NCI-H1694 (cell line): ENCODE results near the gene TSPAN14.
"Not testable (repeated sequence)": the region's sequence is repeated elsewhere in the genome, so short reads cannot be mapped to it uniquely, and the experiment has no call there.

Source experiments
- DNase-seq: peaks from one replicate; lab custom pipeline; 2025; lab: John Stamatoyannopoulos, UW

TSPAN14 gene

DNA sequence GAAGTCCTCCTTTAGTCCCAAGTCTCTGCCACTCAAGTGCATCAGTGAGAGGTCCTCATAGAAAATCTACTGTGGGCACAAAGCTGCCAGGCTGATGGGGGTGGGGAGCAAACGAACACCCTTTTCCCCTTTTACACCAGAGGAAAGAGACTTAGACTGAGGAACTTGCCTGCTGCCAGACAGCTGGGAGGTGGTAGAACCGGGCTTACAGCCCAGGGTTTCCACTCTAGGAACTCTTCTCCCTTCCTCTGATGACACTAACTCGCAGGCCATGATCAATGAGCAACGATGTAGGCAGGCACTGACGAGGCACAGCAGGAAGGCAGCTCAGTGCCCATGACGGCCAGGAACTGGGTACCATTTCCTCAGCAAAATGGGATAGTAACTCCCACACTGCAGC, 72.6 kb downstream of the TSPAN14 start:
- DNase-seq = no peak

DNA sequence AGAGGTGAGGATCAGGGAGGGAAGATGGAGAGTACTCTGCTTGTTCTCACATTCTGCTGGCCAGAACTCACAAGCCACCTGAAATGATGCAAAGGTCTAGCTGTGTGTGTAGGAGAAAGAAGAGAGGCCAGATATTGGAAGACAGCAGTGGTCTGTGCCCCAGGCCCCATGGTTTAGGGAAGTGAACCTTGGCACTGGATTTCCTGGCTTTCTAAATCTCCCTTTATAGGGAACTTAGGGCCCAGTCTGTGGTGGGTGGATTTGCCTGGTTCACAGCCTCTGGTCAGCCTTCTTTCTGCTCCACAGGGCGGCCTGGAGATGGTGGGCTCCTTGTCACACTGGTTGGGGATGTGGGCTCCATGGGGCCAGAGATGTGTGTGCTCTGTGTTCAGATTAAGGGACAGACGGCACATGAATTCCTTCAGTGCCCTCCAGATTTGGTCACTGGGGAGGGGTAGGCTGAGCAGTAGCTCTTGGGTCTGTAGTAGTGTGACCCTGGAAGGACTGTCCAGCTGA, 74.1 kb downstream of the TSPAN14 start:
- DNase-seq = no peak

DNA sequence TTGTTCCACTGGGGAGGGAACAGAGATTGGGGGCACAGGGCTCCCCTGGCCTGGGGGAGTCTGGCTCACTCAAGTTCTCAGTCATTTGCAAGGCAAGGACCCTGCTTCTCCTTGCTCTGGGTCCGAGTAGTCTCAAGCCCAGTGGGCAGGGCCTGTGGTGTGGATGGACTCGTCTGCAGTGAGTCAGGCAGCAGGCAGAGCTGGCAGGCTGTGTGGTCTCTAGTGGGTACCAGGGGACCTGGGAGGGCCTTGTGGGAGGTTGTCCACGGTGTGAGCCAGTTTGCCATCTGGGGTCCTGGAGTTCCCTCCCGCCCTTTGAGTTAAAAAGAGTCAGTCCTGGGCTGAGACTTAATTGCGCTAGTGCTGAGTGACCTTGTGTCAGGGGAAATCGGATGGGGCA, 74.8 kb downstream of the TSPAN14 start:
- no peak for DNase-seq

DNA sequence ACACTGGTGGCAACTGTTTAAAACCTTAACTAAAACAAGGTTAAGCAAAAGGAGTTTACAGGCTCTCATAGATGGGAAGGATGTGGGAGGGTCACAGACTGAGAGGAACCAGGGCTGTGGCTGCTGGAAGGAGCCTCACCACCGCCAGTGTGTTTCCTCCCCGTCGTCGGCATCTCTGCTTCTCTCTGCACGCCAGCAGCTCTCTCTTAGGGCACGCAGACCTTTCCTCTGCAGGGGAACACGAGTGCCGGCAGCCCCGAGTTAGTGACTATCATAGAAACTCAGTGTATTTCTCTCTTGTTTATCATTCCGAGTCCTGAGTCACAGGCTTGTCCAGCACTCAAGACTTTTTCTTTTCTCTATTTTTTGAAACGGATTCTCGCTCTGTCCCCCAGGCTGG, 75.5 kb downstream of the TSPAN14 start:
- no peak for DNase-seq

DNA sequence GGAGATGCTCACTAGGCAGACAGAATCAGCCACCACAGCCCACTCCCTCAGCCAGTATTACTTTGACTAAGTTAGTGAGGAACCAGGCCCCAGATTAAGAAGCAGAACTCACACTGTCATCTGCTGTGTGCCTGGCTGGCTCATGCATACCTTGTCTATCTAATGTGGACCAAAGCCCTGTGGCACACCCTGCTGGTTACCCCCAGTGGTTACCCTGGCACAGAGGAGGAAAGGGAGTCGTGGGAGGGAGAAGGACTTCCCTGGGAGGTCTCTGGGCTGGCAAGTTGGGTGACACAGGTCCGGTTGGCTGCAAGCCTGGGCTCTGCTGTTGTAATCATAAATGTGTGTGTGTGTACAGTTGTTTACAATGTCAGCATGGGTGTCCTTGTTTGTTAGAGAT, 76.1 kb downstream of the TSPAN14 start:
- no peak for DNase-seq

DNA sequence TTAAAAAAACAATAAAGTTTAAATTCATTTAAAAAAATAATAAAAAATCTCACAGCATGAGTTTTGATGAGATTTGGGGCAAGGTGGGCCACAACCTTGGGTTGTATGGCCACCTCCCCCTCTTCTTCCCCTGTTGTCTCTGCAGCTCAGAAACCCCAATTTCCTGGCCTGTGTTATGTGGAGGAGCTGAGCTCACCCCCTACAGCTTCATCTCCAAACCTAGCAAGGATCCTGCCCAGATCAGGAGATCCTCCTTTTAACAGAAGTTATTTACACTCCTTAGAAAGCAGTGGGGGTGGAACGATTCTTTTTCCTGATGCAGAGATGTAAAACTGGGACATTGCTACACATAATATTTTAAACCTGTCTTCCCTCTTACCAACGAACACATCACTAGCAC, 76.7 kb downstream of the TSPAN14 start:
- DNase-seq = no peak

DNA sequence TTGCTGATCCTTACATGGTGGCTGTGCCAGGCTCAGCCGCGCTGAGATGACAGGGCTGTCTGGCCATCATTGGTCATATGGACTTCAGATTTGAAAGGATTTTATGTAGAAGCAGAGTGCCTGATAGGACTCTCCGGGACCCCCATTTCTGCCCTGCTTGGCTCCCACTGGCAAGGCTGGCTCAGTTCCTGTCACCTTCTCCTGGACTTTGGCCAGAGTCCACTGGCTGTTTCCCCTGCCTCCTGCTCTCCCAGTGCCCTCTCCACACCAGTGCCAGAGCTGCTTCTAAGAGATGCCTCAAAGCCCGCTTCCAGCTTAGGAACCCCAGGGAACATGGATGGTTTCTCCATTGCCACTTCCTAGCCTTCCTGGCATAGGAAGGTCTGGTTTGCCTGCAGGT, 78.5 kb downstream of the TSPAN14 start:
- no peak for DNase-seq

DNA sequence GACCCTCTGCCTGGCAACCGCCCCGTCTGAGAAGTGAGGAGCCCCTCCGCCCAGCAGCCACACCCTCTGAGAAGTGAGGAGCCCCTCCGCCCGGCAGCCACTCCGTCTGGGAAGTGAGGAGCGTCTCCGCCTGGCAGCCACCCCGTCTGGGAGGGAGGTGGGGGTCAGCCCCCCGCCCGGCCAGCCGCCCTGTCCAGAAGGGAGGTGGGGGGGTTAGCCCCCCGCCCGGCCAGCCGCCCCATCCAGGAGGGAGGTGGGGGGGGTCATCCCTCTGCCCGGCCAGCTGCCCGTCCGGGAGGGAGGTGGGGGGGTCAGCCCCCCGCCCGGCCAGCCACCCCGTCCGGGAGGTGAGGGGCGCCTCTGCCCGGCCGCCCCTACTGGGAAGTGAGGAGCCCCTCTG, 79.9 kb downstream of the TSPAN14 start:
- not testable (repeated sequence) for DNase-seq

DNA sequence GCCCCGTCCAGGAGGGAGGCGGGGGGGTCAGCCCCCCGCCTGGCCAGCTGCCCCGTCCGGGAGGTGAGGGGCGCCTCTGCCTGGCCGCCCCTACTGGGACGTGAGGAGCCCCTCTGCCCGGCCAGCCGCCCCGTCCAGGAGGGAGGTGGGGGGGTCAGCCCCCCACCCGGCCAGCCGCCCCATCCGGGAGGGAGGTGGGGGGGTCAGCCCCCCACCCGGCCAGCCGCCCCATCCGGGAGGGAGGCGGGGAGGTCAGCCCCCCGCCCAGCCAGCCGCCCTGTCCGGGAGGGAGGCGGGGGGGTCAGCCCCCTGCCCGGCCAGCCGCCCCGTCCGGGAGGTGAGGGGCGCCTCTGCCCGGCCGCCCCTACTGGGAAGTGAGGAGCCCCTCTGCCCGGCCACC, 80.5 kb downstream of the TSPAN14 start:
- DNase-seq = not testable (repeated sequence)

DNA sequence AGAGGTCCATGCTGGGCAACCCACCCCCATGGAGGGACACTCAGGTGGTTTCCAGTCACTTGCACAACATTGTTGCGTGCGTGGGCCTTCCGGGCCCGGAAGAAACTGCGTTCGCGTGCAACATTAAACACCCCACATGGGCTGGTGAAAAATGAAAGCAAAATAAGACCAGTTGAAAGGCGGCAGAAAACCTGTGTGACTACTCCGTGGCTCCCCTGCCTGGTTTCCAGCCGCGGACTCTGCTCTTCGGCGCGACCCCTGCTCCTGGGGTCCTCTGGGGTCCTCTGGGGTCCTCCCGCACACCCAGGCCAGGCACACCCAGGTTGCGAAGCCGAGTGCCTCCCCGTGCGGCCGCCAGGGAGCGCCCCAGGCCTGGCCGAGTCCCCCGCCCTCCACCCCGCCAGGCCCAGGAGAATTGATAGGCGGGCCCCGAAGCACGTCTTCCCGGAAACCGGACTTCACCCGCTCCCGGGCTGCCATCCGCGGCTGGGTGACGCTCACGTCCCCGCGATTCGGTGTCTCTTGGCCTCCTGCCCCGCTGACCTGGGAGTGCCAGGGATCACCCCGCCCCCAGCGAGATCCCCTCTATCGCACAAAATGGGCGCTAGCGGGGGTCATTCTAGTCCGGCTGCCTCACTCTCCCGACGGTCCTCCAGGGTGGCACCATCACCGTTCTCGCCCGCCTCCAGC, 81.7 kb downstream of the TSPAN14 start:
- DNase-seq = no peak

DNA sequence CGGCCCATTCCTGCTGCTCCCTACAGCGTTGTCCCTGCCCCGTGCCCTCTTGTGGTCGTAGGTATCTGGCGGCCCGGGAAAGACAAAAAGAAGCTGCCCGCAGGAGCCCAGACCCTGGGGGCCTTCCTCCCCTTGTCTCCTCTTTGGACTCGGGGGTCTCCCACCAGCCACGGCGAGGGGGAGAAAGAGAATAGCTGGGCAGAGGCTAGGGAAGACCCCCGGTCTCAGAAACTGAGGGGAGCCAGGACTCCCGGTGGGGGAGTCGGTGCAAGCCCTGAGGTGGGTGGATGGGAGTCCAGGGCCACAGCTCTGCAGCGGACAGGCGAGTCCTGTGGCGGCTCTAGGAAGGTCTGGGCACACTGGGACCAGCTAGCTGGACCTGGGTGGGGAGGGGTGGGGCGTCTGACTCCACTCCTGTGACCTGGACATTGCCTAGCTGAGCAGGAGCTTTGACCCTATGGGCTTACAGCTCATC, 82.3 kb downstream of the TSPAN14 start:
- DNase-seq = no peak

DNA sequence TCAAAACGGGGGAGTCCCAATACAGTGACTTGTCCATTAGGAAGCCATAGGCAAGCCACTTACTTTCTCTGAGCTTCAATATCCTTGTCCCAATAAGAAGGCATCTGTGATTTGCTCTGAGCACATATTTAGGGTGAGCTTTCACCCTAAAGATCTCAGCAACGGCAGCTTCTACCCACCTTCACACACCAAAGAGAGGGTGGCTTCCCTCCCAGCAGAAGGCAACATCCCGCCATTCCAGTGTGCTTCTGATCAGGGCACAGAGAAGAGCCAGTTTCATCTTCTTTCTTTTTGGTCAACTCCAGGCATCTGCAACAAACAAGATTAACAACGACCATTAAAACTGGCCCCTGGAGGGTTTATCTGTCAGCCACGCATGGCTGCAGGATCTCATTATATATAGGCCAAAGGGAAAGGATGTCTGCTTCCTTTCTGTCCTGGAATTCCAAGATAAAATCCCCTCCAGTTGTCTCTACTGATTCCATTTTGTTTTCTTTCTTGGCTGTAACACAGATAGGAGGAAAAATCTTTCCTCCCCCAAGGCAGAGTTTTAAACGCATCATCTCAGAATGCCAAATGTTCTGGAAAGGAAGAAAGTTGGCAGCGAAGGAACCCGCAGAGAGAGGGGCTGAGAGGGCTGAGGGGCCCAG, 83.1 kb downstream of the TSPAN14 start:
- DNase-seq = no peak

DNA sequence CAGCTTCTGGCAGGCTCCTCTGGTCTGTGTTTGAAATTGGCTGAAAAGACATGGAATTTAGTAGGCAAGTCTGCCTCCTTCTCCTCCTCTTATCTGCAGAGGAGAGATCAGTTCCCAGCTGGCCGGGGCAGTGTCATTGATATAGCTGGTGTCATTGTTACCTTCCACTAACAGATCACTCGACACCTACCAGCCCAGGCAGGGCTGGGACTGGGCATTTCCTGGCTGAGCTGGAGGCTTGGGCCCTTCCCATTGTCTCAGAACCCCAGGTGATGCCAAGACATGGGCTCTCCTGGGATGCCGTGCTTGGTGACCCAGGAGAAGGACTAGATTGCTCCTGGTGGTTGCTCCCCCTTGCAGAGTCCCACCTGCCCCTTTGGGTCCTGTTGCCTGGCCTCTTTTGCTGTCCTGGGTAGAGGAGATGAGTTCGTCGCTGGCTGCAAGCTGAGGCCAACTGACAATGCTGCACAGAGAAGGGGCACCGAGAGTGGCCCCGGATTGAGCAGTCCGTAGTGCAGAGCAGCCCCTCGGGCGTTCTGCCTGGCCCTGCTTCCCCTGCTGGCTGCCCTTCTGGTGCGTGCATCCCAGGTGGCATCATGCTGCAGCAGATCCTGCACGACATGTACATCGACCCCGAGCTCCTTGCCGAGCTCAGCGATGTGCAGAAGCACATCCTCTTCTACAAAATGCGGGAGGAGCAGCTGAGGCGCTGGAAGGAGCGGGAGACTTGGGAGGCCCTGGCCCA, 83.8 kb downstream of the TSPAN14 start, which contains the start of gene SH2D4B:
Gene SH2D4B, plus strand, starts transcription at position 167 of the 745 bp plus-strand sequence. Its CDS starts 430 bp downstream, at position 597.
- DNase-seq = no peak

DNA sequence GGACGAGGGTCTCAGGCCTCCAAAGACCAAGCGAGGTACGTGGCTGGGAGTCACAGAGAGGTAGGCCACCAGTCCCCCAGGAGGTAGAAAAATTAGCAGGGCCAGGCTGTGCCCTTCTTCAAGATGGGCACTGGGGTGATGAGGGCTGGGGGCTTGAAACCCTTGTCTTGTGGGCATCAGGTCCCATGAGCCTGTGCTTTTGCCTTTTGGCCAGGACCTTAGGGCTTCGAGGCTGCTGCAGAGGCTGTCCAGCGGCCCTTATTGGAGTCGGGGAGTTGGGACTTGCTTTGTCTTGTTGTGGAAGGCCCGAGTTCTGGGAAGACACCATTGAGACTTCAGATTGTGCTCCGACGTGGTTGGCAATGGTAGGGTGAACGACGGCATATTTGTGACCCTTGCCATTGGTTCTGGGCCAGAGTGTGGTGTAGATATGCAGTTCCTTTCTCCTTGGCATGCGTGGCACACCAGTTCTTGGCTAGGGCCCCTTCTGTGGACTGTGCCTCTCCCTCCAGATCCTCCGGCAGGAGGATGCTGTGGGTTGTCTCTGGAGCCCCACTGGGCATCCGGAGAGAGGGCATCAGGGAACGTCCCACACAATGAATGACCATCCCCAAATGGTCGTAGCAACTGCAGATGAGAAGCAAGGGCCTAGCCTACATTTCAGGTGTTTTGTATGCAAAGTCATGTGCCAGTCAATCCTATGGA, 84.5 kb downstream of the TSPAN14 start:
- no peak for DNase-seq

DNA sequence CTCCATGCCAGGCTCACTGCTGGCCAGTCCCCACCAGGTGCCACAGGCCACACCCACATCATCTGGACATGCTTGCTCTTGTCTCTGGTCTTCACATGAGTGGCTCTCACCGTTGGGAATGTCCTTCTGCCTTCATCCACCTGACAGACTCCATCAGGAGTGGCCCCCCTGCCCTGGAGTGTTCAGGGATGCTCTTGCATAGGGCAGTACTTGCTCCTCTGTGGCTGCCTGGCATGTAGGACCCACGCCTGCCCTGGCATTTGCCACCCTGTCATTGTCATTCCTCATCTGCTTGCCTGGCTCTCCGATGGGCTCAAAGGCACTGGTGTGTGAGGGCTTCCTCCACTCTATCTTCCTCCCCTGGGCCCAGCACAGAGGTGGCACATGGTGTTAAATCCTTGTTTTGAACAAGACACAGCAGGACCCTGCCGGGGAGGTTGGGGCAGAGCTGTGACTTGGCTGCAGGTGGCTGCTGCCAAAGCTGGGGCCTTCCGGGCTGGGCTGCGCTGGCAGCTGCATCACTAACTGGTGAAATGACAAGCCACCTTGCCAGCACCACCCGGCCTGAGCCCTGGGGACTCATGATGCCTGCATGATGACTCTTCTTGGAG, 85.4 kb downstream of the TSPAN14 start:
- DNase-seq = peak; percentile 27

DNA sequence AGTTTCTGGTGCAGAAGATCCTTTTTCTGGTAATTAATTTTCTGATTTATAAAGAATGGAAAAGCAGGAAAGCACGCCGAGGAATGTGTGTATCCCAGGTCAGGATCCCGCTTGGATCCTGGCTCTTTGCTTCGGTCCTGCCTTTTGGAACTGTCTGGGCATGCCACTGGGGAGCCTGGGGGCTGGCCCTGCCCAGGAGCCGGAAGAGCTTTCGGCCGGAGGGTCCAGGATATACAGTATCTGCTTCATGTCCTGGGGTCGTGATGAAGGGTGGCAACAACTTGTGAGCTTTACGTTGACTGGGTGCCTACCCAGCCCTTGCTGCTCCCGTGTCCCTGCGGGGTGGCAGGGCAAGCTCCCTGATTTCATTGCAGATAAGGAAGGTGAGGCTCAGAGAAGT, 86.0 kb downstream of the TSPAN14 start:
- no peak for DNase-seq

DNA sequence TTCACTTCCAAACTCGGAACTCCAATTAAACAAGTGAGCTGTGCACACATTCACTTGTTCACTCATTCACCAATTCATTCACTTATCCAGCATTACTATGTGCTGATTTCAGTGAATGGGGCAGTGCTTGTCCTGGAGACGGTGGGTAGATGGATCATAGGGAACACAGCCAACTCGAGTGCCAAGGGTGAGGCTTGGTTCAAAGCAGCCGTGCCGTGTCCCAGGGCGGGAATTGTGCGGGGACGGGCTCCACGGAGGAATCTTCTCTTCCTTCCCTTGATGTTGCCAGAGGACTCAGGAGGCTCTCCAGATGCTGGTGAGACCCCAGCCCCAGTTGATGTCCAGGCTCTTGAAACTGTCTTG, 86.5 kb downstream of the TSPAN14 start:
- DNase-seq = no peak

DNA sequence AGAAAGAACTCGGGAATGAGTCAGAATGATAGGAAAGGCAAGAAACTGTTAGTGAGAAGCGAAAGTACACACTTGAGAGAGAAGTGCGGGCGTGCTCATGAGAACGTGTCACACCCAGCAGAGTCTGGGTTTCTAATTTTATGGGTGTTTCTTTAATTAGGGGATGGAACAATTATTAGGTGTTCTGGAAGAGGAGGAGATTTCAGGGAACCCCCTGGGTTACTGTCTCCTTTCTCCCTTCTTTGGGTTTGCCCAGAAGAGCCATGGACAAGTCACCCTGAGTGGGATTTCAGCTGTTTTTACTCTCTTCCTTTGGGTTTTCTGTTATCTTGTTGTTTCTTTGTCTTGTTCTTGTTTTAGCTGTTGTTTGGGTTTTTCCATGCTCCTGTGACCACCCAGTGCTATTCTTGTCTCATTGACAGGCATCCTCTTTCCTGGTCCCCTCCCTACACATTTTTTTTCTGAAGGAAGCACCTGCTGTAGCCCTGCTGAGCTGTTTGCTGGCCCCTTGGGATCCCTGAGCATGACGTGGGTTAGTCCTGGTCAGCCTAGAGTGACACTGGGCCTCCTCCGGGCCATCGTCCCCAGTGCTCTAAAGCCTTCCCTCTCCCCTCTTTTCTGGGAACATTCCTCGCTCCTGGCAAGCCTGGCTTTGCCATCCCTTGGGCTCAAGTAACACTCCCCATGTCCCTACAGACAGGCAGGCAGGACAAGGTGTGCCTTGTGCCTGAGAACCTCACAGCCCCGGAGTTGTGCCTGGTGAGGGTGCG, 87.1 kb downstream of the TSPAN14 start:
- no peak for DNase-seq

DNA sequence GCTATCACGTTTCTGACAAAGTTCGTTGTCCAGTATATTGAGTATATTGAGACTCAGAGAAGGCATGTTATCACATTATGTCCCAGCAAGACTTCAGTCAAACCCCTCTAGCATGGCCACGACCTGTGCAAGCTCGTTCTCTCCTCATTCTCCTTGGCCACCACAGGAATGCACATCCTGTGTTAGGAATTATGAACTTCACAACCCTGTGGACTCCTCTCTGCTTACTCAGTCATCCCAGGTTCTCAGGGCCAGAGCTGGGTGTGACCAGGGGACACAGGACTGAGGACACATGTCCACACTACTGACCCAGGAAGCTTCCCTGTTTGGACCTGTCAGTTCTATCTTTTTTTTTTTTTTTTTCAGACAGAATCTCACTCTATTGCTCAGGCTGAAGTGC, 87.9 kb downstream of the TSPAN14 start:
- no peak for DNase-seq

DNA sequence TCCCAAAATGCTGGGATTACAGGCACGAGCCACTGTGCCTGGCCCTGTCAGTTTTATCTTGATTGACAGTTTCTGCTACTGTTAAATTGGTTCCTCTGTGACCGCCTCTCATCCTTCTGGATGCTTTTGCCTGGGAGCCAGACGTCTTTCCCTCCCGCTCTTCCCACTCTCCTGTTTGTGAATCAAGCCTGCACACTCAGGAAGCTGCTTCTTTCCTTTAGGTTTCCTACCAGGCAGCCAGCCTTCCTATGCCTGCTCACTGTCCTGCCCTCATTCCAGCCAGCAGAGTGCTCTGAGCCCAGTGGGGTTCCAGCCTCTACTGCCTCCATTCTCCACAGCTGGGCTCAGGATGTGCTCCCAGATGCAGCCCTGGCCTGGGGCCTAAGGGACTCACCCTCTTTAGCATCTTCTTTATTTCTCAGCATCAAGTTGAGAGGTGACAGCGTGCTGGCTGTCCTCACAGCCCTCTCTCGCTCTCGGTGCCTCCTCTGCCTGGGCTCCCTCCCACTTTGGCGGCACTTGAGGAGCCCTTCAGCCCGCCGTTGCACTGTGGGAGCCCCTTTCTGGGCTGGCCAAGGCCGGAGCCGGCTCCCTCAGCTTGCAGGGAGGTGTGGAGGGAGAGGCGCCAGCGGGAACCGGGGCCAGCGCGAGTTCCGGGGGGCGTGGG, 88.7 kb downstream of the TSPAN14 start:
- no peak for DNase-seq

DNA sequence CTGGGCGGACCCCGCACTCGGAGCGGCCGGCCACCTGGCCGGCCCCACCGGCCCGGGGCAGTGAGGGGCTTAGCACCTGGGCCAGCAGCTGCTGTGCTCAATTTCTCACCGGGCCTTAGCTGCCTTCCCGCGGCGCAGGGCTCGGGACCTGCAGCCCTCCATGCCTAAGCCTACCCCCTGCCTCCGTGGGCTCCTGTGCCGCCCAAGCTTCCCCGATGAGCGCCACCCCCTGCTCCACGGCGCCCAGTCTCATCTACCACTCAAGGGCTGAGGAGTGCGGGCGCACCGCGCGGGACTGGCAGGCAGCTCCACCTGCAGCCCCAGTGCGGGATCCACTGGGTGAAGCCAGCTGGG, 89.2 kb downstream of the TSPAN14 start:
- DNase-seq = not testable (repeated sequence)
